NCI-H69 (cell line): ENCODE data around the gene SMIM28.
A peak's percentile ranks its signal among the peaks of the same experiment; 100 is the strongest.
"Not testable (repeated sequence)": the region's sequence is repeated elsewhere in the genome, so short reads cannot be mapped to it uniquely, and the experiment has no call there.

ENCODE experiments used
- DNase-seq: peaks from one replicate; lab custom pipeline; 2025; lab: John Stamatoyannopoulos, UW

Gene SMIM28

GRCh38 chr6:138377844-138378243, at the start of gene SMIM28:
Gene SMIM28 (plus strand): TSS chr6:138377905. CDS start chr6:138378073, 168 bp downstream.
- peak; percentile 90 for DNase-seq

- DNase-seq: no peak
These were observed 49.5 kb upstream of the SMIM28 start for GRCh38 chr6:138328210-138328609.

GRCh38 chr6:138330763-138331162, 46.9 kb upstream of the SMIM28 start:
- no peak for DNase-seq

- DNase-seq: no peak
These were observed 46.3 kb upstream of the SMIM28 start for GRCh38 chr6:138331444-138331843.

- DNase-seq: no peak
These were observed 45.7 kb upstream of the SMIM28 start for GRCh38 chr6:138331984-138332383.

- no peak for DNase-seq
These were observed 43.7 kb upstream of the SMIM28 start for GRCh38 chr6:138334000-138334399.

- no peak for DNase-seq
These were observed 42.7 kb upstream of the SMIM28 start for GRCh38 chr6:138334963-138335362.

- no peak for DNase-seq
These were observed 41.5 kb upstream of the SMIM28 start for GRCh38 chr6:138336221-138336620.

GRCh38 chr6:138337076-138337475, 40.6 kb upstream of the SMIM28 start:
- DNase-seq: no peak

GRCh38 chr6:138339024-138339423, 38.7 kb upstream of the SMIM28 start:
- no peak for DNase-seq

GRCh38 chr6:138341176-138341575, 36.5 kb upstream of the SMIM28 start:
- DNase-seq: no peak

- no peak for DNase-seq
These were observed 34.6 kb upstream of the SMIM28 start for GRCh38 chr6:138343112-138343511.

- no peak for DNase-seq
These were observed 32.0 kb upstream of the SMIM28 start for GRCh38 chr6:138345565-138346285.

- no peak for DNase-seq
These were observed 31.2 kb upstream of the SMIM28 start for GRCh38 chr6:138346302-138347195.

- DNase-seq: no peak
These were observed 29.8 kb upstream of the SMIM28 start for GRCh38 chr6:138347864-138348263.

GRCh38 chr6:138349891-138350290, 27.8 kb upstream of the SMIM28 start:
- no peak for DNase-seq

- no peak for DNase-seq
These were observed 19.8 kb upstream of the SMIM28 start for GRCh38 chr6:138357928-138358327.

- not testable (repeated sequence) for DNase-seq
These were observed 9.0 kb upstream of the SMIM28 start for GRCh38 chr6:138368684-138369083.

- DNase-seq: no peak
These were observed 6.9 kb upstream of the SMIM28 start for GRCh38 chr6:138370631-138371451.

GRCh38 chr6:138371452-138371711, 6.3 kb upstream of the SMIM28 start:
- DNase-seq: no peak

GRCh38 chr6:138371720-138372119, 6.0 kb upstream of the SMIM28 start:
- DNase-seq: peak; percentile 13

GRCh38 chr6:138372711-138373463, 4.8 kb upstream of the SMIM28 start:
- DNase-seq: peak; percentile 56
